HG02970 (cell line): ENCODE measurements around the gene THOC6.
A peak's percentile ranks its signal among the peaks of the same experiment; 100 is the strongest.

Source experiments
- ATAC-seq: cut with Tn5 transposase; IDR thresholded peaks from one replicate; pipeline ENCODE4 v1.9.1; 2021; ENCODE audit warnings: mild to moderate bottlenecking, moderate library complexity, moderate number of reproducible peaks; ENCODE audit not compliant: unreplicated experiment, low FRiP score

Gene THOC6

DNA sequence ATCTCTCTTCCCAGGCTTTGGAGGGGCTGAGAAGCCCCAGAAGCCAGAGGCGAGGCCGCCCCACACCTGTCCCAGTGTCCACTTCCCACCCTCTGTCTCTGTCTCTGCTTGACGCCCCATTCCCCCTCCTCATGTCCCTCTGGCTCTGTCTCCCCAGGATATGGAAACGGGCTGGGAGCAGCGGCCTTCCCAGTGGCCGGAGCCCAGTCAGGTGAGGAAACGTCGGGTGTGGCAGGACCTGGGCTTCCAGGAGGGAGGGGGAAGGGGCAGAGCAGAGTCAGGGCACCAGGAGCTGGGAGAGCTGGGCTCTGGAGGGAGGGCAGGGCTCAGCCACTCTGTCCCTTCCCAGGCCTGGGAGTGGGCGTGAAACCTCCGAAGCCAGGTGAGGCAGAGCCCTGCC lies 32.9 kb upstream of the THOC6 start:
- ATAC-seq: no peak

DNA sequence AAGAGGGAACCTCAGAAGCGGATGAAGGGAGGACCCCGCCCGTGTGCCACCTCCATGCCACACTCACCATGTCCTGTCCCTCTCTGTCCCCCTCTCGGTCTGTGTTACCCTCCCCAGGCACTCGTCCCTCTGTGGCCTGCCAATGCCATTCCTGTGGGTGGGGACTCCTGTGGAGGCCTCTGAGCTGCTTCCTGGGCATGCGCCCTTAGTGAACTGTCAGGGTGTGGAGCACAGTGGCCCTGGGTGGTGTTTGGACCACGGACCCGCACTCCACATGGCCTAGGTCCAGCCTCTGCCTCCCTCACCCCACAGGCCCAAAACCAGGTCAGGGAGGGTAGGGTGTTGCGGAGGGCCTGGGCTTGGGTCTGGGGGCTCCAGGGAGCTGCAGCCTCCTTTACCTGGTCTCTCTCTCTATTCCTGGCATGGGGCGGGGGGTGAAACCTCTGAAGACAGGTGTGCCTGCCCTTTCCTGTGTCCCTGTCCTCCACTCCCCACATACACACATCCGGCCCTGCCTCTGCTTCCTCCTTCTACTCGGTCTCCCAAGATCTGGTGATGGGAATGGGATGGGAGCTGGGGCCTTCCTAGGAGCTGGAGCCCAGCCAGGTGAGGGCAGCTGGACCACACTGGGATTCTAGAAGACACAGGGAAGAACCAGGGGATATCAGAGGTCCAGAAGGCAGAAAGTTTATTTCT lies 32.1 kb upstream of the THOC6 start:
- no peak for ATAC-seq

DNA sequence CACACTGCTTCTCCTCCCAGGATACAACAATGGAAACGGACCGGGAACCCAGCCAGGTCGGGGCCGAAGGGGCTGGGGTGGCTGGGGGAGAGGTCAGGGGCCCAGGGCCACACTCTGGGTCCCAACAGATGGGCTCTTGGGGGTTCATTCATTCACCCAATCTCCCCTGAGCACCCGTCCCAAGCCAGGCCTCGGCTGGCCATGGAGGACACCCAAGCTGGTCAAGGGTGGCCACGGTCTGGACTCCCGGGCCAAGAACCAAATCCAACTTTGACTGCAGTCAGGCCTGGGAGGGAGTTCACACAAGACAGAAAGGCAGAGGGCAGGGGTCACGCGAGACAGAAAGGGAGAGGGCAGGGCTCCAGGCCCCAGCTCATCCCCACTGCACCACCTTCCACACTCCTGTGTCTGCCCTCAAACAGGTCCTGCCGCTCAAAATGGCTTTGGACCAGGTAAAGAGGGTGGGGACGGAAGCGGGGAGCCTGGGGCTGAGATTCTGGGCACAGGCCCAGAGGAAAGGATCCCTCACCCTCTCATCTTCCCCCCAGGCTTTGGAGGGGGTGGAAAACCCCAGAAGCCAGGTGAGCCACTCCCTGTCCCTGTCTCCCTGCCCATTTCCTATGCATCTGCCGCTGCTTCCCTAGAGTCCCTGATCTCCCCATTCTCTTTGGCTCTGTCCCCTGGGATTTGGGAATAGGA lies 31.3 kb upstream of the THOC6 start:
- no peak for ATAC-seq

DNA sequence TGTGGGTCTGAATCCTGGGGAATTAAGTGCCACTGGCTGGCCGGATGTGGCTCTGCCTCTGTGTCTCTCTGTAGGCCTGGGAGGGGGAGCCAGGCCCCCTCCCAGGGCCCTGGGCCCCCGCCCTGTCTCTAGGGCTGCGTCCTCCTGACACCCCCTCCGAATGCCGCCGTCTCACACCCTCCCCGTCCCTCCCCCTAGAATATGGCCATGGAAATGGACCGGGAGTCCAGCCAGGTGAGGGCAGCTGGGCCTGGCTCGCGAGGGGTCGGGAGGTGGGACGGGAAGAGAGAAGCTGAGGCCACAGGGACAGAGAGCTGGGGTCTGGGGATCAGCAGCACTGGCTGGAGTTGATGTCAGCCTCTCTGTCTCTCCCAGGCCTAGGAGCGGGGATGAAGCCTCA lies 27.5 kb upstream of the THOC6 start:
- ATAC-seq: no peak

DNA sequence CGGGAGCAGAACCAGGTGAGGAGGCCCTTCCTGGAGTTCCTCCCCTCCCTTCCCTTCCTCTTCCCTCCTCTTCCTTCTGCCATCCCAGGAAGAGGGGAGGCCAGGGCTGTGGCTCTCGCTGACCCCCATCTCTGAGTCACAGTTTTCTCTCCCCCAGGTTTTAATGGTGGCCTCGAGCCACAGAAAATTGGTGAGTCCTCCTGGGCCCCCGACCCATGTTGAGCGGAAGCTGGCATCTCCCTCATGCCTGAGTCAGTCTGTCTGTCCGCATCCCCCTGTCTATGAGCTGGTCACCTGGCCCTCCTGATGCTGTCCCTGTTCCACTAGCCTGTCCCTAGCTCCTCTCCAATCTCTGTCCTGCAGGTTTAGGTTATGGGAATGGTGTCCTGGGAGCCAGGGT lies 23.9 kb upstream of the THOC6 start:
- no peak for ATAC-seq

DNA sequence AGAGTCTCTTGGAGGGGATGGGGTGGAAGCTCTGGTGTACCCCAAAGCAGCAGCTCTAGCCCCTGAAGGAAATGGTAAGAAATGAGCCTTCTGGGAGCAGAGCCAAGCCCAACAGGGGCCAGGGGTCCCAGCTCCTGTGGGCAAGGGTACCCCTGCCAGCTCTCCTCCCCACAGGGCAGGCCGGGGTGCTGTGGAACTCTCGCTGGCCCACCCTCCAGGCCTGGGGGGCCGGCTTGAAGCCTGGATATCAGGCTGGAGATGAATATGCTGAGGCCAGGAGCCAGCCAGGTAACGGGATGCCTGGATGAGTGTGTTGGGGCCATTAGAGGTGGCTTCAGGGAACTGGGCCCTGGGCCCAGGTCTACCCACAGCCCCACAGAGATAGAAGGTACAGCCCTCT lies 23.3 kb upstream of the THOC6 start:
- ATAC-seq: no peak

DNA sequence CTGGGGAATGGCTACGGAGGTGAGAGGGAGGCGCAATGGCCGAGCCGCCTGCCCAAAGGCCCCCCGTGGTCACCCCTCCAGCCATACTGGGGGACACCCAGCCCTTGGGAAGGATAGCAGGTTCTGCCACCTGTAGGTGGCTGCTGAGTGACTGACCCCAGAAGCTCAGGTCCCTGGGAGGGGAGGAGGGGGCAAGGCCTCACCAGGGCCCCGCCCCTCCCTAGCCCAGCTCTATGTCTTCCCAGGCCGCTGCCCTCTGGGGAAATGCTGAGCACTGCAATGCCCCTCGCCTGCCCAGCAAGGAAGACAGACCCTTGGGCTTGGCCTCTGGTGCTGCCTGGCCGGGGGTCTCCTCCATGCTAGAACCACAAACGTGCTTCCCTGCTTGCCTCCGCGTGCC lies 22.5 kb upstream of the THOC6 start:
- no peak for ATAC-seq

DNA sequence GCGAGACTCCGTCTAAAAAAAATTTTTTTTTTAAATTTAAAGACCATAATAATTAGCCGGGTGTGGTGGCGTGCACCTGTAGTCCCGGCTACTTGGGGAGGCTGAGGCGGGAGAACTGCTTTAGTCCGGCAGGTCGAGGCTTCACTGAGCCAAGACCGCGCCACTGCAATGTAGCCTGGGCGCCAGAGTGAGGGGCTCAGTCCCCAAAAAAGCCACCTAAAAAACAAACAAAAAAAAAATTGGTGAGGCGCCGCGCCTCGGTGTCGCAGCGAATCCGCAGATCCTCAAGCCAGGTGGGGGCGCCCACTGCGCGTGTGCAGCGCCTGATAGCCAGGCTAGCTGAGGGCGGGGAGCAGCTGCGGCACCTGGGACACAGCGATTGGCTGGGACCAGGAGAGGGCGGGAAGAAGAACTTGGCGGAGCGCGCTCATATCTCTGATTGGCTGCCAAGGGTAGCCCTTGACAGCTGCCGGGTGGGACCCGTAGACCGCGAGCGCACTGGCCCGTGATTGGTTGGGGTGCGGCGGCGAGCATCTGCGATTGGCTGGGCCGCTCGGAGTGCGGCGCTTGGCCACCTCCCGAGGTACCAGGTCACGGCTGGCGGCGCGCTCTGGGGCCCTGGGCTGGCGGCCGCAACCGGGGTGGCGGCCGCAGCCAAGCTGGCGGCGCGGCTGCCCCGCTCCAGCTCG lies 20.1 kb upstream of the THOC6 start:
- peak; percentile 94 for ATAC-seq

DNA sequence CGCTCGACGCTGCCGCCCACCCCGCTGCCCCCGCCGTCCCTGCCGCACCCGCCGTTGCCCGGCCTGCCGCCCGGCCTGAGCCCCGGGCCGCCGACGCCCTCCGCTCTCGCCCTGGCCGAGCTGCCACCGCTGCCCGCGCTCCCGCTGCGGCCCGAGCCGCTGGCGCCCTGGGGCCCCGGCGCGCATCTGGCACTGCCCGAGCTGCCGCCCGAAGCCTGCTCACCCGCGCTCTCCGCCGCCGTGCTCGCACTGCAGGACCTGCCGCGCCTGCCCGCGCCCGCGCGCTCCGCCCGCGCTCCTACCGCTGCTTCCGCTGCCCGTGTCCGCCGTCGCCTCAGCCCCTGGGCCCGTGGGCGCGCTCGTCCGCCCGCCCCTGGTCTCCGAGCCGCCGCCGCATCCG lies 19.5 kb upstream of the THOC6 start:
- ATAC-seq: no peak

DNA sequence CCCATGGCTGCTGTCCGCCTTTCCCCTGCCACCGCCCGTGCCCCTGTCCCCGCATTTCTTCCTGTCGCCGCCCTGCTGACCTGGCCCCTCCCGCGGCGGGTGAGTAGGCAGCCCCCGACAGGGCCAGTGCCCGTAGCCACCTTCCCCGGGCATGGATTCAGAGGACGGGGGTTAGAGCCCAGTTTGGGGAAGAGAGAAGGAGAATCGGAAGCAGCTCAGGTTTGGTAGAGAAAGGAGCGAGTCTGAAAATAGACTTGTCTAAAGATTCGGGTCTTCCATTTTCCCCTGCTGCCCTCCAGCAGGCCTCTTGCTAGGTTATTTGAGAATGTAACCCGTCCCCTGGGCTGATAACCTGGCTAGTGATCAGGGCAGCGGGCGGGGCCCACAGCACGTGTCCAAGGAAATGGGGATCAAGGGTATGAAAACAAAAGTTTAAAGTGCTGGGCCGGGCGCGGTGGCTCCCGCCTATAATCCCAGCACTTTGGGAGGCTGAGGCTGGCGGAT lies 19.0 kb upstream of the THOC6 start:
- no peak for ATAC-seq

DNA sequence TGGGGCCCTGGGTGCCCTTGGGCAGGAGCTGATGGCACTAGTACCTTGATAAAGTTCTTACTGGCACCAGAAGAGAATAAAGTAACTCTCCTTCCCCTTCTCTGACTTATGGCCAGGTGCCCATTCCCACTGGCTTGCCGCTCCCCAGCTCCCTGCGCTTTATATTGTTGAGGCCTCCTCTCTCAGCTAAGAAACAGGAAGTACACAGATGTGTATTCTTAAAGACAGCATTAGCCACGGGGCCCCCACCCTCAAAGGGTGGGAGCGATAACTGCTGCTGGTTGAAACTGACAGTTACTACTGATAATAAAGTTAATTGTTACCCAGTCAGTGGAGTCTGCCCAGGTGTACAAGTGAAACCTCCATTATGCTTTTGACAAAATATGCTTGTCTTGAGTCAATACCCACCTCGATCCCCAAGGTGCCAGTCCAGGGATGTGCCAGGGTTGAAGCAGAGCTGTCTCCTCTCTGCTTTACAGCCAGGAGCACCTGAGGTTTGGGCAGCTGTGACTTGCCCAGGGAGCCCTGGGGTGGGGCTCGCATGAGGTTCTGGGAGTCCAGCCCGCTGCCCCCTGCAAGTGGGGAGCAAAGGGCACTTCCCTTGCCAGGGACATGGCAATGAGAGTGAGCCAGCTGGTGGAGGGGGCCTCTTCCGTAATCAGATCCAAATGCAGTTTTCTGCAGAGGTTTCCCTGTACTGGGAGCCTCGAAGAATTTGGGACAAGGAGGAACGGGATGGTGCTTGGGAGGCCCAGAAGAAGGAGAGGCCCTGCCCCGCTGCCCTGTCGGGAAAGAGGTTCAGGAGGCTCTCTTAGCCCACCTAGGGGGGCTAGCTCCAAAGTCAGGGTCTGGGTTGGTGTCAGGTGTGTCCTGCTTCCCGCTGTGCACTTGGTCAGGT lies 16.5 kb upstream of the THOC6 start:
- ATAC-seq: no peak

DNA sequence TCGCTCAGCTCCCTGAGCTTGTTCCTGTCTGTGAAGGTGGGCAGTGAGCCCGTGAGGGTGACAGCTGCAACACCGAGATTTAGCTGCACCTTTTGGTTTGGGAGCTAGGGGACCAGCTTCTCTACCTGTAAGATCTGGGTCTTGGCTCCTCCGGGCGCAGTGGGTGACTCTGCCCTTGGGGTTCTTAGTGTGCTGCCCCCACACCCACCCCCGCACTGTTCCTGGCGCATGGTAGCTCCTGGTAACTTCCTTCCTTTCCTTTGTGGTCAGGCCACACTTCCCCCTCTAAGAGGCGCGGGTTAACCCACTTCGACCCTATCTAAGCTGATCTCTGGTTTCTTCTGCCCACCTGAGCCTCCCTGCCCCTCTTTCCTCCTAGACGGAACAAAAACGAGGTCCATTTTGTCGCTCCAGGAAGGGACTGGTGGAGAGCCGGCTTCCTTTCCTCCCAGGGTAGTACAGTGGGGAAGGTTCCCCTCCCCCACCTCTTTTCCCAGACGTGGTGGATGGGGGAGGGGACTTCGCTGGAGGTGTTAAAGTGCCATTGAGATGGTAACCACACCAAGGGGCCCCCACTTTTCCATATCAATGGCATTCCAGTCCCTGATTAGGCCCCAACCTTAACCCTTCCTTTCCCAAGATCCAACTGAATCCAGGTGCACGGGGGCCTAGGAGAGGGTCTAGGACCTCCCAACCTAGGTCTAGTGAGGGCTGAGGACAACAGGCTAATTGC lies 15.7 kb upstream of the THOC6 start:
- no peak for ATAC-seq

DNA sequence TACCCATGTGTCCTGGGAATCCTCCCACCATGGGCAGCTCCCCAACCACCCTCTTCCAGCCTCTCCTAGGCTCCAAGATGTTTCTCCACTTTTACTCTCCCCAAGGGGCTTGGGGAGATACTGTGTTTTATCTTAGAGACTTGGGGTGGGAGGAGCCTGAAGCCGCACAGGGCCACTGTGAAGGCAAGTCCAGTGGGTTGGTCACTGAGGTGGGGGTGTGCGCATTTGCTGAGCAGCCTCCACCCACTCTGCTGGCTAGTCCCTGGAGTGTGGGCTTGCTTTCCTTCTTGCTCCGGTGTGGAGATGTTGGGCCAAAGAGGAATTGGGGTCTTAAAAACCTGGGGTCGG lies 15.2 kb upstream of the THOC6 start:
- no peak for ATAC-seq

DNA sequence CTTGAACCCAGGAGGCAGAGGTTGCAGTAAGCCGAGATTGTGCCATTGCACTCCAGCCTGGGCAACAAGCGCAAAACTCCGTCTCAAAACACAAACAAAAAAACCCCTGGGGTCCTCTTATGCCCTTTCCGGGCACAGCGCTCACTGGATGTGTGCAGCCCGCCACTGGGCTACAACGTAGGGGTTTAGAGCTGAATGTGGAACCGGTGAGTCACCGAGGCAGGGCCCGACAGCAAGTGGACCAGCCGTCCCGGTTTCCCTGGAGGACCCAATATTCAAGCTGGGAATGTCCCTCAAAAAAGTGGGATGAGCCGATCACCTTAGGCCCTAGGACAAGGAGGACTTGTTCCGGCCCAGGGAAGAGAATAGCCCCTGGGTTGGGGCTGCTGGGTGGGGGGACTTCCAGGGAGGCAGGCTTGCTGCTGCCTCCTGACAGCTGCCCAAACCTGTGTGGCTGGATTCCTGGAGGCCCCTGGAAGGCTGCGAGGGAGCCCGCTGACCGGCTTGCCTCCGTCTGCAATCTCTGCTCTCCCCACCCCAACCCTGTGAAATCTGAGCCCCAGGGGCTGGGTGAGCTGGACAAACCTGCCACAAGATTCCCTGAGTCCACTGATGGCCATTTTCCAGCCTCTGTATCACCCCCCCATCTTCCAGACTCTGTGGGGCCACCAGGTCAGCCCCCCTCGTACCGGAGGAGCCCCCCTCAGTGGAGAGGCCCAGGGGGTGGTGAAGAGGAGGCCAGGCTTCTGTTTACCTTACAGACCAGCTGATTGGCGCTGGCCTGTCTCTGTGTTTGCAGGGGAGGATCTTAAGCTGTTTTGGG lies 14.1 kb upstream of the THOC6 start:
- no peak for ATAC-seq

DNA sequence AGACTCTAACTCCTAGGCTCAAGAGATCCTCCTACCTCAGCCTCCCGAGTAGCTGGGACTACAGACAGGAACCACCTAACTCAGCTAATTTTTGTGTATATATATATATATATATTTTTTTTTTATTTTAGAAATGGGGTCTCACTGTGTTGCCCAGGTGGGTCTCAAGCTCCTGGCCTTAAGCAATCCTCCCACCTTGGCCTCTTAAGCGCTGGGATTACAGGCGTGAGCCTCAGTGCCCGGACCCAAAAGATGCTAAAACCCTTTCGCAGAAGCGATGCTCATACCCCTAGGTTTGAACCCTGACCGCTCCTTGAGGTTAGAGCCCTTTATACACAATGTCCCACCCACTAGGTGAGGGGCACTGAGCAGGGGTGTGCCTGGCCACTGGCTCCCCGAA lies 13.3 kb upstream of the THOC6 start:
- no peak for ATAC-seq

DNA sequence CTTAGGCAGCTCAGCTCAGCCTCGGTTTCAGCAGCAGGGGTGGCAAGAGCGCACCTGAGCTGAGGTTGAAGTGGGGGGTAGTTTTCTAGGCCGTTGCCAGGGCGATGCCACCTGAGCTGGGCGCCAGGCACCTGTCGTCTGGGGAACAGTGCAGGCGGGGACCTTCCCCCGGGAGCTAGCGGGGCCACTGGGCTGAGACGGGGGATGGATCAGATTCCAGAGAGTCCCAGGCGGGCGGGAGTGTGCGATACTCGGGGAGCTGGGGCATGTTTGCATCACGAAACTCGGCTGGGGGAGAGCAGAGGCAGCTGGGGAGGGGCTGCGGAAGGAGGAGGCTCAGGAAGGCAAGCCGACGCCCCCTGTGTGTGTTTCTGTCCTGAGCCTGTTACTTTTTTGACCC lies 11.6 kb upstream of the THOC6 start:
- no peak for ATAC-seq

DNA sequence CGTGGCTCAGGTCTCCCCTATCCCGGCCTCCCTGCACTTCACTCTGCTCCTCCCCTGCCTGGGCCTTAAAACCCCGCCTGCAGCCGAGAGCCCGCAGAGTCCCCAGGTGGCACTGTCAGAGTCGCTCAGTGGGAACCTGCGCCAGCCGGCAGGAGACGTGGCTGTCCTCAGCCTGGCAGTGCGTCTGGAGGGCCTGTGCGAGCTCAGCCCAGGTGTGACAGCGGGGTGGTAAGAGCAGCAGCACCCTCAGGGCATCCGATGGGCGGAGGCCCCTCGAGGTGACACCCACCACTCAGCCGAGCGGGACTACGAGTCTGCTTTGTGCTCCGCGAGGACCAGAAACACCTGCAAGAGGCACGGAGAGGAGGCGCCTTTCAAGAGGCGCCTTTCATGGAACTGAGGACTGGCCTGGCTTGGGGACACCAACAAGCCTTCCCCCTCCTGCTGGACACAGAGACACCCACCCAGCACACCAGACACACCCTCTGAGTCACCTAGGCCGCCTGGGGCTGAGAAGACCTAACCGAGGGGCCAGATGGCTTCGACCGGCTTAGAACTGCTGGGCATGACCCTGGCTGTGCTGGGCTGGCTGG lies 10.9 kb upstream of the THOC6 start, which contains the start of gene CLDN9:
TSS of gene CLDN9 (plus strand) at position 96 of the 593 bp plus-strand sequence. CDS start at position 536, 440 bp downstream.
- ATAC-seq: no peak

DNA sequence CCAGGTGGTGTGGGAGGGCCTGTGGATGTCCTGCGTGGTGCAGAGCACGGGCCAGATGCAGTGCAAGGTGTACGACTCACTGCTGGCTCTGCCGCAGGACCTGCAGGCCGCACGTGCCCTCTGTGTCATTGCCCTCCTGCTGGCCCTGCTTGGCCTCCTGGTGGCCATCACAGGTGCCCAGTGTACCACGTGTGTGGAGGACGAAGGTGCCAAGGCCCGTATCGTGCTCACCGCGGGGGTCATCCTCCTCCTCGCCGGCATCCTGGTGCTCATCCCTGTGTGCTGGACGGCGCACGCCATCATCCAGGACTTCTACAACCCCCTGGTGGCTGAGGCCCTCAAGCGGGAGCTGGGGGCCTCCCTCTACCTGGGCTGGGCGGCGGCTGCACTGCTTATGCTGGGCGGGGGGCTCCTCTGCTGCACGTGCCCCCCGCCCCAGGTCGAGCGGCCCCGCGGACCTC lies 10.3 kb upstream of the THOC6 start:
- no peak for ATAC-seq
